GM19193 (cell line): ENCODE results near the gene LMAN2L.

Experiments
- POLR2A ChIP-seq: IDR thresholded peaks from 4 replicates; pipeline ENCODE4 v1.6.1; 2011; ENCODE audit not compliant: insufficient read depth, insufficient read length; ENCODE audit errors: extremely low read depth

Gene LMAN2L

GRCh38 chr2:96767135-96767871 lies 27.4 kb upstream of the LMAN2L start:
- TF ChIP-seq POLR2A, result no peak

- TF ChIP-seq POLR2A, result no peak
Measured at GRCh38 chr2:96764253-96764637, 24.4 kb upstream of the LMAN2L start.

- no peak for TF ChIP-seq POLR2A
Measured at GRCh38 chr2:96763511-96764252, 23.8 kb upstream of the LMAN2L start.

- no peak for TF ChIP-seq POLR2A
Measured at GRCh38 chr2:96762529-96763311, 22.9 kb upstream of the LMAN2L start.

GRCh38 chr2:96760986-96761832 lies 21.3 kb upstream of the LMAN2L start:
- no peak for TF ChIP-seq POLR2A

GRCh38 chr2:96760036-96760985 lies 20.4 kb upstream of the LMAN2L start, which contains the start of gene CNNM4:
CNNM4 (plus strand) TSS chr2:96760902; CDS start chr2:96761000, 98 bp downstream.
- peak; percentile 94 for TF ChIP-seq POLR2A

- no peak for TF ChIP-seq POLR2A
Measured at GRCh38 chr2:96759548-96759947, 19.7 kb upstream of the LMAN2L start.

GRCh38 chr2:96758987-96759386 lies 19.1 kb upstream of the LMAN2L start:
- TF ChIP-seq POLR2A, result no peak

GRCh38 chr2:96757477-96757860 lies 17.6 kb upstream of the LMAN2L start:
- TF ChIP-seq POLR2A, result no peak

- TF ChIP-seq POLR2A, result no peak
Measured at GRCh38 chr2:96756788-96757476, 17.1 kb upstream of the LMAN2L start.

- no peak for TF ChIP-seq POLR2A
Measured at GRCh38 chr2:96754317-96754716, 14.5 kb upstream of the LMAN2L start.

GRCh38 chr2:96753661-96754282 lies 13.9 kb upstream of the LMAN2L start:
- TF ChIP-seq POLR2A, result no peak

- no peak for TF ChIP-seq POLR2A
Measured at GRCh38 chr2:96751800-96752199, 11.9 kb upstream of the LMAN2L start.

GRCh38 chr2:96747061-96747617 lies 7.3 kb upstream of the LMAN2L start:
- no peak for TF ChIP-seq POLR2A
